BJ (cell line): ENCODE measurements around the gene BBX. TPM values are rescaled to one million over a fixed set of nuclear protein-coding genes. Genes with fewer than 3 reads are reported as not detected.

Experiments
- CTCF ChIA-PET: fragments of 350-600 bp; formaldehyde crosslinking; extraction: SDS; loops from one replicate; lab custom pipeline; 2021; ENCODE audit warnings: antibody characterized with exemption, inconsistent platforms; lab: Yijun Ruan, JAX
- POLR2A ChIA-PET: fragments of 300-600 bp; sonication (Branson Sonifier 250); formaldehyde crosslinking; extraction: SDS; loops from one replicate; lab custom pipeline; 2021; ENCODE audit warnings: antibody characterized with exemption; lab: Charles Lee
- DNase-seq: peaks from one replicate; pipeline ENCODE4 v3.0.0-alpha.2; 2011; ENCODE audit warnings: low read depth
- H3K27me3 ChIP-seq: 2 replicates; pipeline ENCODE4 v1.6.0; 2011; ENCODE audit warnings: low read length; ENCODE audit not compliant: control insufficient read depth, insufficient read depth
- H3K36me3 ChIP-seq: 2 replicates; pipeline ENCODE4 v1.5.1; 2011; ENCODE audit warnings: low read length; ENCODE audit not compliant: control insufficient read depth, insufficient read depth
- H3K4me3 ChIP-seq: 2 replicates; pipeline ENCODE4 v1.5.1; 2011; ENCODE audit warnings: low read depth, mild to moderate bottlenecking, control low read depth, low read length
- polyA plus RNA-seq: library from polyadenylated mRNA; depleted of rRNA; stranded (reverse); fragments of >200 nt; gene quantifications from 2 replicates; pipeline ENCODE4 v1.2.3, GENCODE V29; 2011
- TF ChIP-seq, protein P1 (sequence below): IDR thresholded peaks from 2 replicates; pipeline ENCODE4 v1.5.1; 2011; ENCODE audit warnings: low read depth, mild to moderate bottlenecking, control low read depth, inconsistent platforms, low read length, moderate library complexity; ENCODE audit not compliant: insufficient read depth

BBX gene
- polyA plus RNA-seq, 1 experiment = 47.6 TPM

GRCh38 chr3:107600780-107601179 is 78.0 kb downstream of the BBX start:
- Histone ChIP-seq H3K36me3 (no peaks in the 10 kb centered on the region), H3K4me3 (no peak overlapping the region), H3K27me3 (no peaks in the 10 kb centered on the region)
- TF ChIP-seq, protein P1, sequence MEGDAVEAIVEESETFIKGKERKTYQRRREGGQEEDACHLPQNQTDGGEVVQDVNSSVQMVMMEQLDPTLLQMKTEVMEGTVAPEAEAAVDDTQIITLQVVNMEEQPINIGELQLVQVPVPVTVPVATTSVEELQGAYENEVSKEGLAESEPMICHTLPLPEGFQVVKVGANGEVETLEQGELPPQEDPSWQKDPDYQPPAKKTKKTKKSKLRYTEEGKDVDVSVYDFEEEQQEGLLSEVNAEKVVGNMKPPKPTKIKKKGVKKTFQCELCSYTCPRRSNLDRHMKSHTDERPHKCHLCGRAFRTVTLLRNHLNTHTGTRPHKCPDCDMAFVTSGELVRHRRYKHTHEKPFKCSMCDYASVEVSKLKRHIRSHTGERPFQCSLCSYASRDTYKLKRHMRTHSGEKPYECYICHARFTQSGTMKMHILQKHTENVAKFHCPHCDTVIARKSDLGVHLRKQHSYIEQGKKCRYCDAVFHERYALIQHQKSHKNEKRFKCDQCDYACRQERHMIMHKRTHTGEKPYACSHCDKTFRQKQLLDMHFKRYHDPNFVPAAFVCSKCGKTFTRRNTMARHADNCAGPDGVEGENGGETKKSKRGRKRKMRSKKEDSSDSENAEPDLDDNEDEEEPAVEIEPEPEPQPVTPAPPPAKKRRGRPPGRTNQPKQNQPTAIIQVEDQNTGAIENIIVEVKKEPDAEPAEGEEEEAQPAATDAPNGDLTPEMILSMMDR = no peak
- POLR2A ChIA-PET = no interaction called here
- no peak for DNase-seq
- CTCF ChIA-PET = interaction anchor here (1.2 to 1.8 kb wide), 2 partner anchors 11 to 60 kb away, joined by 3 to 5 read pairs; no protein-coding TSS in a partner anchor

GRCh38 chr3:107604057-107604822 is 81.5 kb downstream of the BBX start:
- H3K27me3 ChIP-seq = no peaks in the 10 kb centered on the region
- ChIA-PET CTCF (interaction anchor here (1.4 to 1.9 kb wide), 3 partner anchors 30 to 398 kb away, joined by 3 to 5 read pairs (median 3); no protein-coding TSS in a partner anchor), POLR2A (no interaction called here)
- peak; percentile 27 for DNase-seq
- TF ChIP-seq, protein P1 = no peak
- H3K4me3 ChIP-seq = no peak overlapping the region
- no peaks in the 10 kb centered on the region; the same call in 1 of the 2 replicates for H3K36me3 ChIP-seq

DNA sequence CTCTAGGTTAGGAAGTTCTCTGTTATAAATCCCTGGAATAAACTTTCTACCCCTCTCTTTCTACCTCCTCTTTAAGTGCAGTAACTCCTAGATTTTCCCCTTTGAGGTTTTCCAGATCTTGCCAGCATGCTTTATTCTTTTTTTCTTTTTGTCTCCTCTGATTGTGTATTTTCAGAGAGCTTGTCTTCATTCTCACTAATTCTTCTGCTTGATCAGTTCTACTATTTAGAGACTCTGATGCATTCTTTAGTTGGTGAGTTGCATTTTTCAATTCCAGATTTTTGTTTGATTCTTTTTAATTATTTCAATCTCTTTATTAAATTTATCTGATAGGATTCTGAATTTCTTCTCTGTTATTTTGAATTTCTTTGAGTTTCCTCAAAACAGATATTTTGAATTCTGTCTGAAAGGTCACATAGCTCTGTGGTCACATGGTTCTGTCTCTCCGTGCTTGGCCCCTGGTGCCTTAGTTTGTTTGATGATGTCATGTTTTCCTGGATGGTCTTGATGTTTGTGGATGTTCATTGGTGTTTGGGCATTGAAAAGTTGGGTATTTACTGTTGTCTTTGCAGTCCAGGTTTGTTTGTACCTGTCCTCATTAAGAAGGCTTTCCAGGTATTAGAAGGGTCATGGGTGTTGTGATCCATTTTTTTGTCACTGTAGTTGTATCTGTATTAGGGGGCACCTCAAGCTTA is 89.2 kb downstream of the BBX start:
- H3K36me3 ChIP-seq = no peaks in the 10 kb centered on the region; the same call in 1 of the 2 replicates
- TF ChIP-seq, protein P1 = no peak
- no peak overlapping the region for H3K4me3 ChIP-seq
- POLR2A ChIA-PET = no interaction called here
- no peaks in the 10 kb centered on the region for H3K27me3 ChIP-seq
- no peak for DNase-seq
- CTCF ChIA-PET = interaction anchor here (0.7 kb wide), 1 partner anchor 11 kb away, joined by 3 read pairs; no protein-coding TSS in a partner anchor

- POLR2A ChIA-PET = no interaction called here
- CTCF ChIA-PET = no interaction called here
- DNase-seq = no peak
- no peaks in the 10 kb centered on the region for H3K36me3 ChIP-seq
- no peaks in the 10 kb centered on the region for H3K27me3 ChIP-seq
- no peak overlapping the region for H3K4me3 ChIP-seq
- TF ChIP-seq, protein P1 = no peak
Measured at GRCh38 chr3:107612664-107613084, 89.9 kb downstream of the BBX start.

DNA sequence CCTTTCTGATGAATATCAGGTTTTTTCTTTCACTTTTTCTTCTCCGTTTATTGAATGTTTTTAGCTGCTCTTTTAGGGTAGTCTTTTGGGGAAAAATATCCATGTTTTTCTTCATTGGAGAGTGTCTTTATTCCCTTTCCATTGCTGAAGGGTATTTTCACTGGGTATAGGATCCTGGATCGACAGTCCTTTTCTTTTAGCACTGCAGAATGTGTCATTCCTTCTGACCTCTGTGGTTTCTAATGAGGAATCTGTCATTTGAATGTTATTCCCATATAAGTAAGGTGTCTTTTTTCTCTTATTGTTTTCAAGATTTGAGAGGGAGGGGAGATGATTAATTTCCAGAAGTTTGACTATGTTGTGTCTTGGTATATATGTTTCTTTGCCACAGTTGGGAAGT is 96.8 kb downstream of the BBX start:
- DNase-seq = no peak
- Histone ChIP-seq H3K36me3 (no peaks in the 10 kb centered on the region), H3K4me3 (no peak overlapping the region), H3K27me3 (no peaks in the 10 kb centered on the region)
- CTCF ChIA-PET = interaction anchor here (0.6 kb wide), 1 partner anchor 37 kb away, joined by 3 read pairs; no protein-coding TSS in a partner anchor
- TF ChIP-seq, protein P1 = no peak
- POLR2A ChIA-PET = no interaction called here
